Aorta (tissue), 5 donors: ENCODE measurements around the gene CREB5. TPM values are rescaled to one million over a fixed set of nuclear protein-coding genes. Genes with fewer than 3 reads are reported as not detected.

Source experiments
- ATAC-seq: fragments of 200-7000 bp; cut with Tn5 transposase; one replicate; pipeline ENCODE4 v1.9.1; 2022; ENCODE audit warnings: moderate library complexity; ENCODE audit not compliant: low FRiP score
- DNase-seq, 2 donors: peaks; one replicate each; pipeline ENCODE4 v3.0.0-alpha.2; 2020
- H3K27ac ChIP-seq, 2 donors: one replicate each; pipeline ENCODE4 v1.5.1; 2013; ENCODE audit warnings: low read length in 2 of 2, mild to moderate bottlenecking in 2 of 2, moderate library complexity in 2 of 2, control low read depth in 1 of 2, inconsistent platforms in 1 of 2, low read depth in 1 of 2
- H3K27me3 ChIP-seq, 2 donors: one replicate each; pipeline ENCODE4 v1.6.1; 2013; ENCODE audit warnings: control low read depth in 1 of 2, low read length in 1 of 2, mild to moderate bottlenecking in 1 of 2, moderate library complexity in 1 of 2; ENCODE audit not compliant: insufficient read depth in 2 of 2, control insufficient read depth in 1 of 2
- H3K36me3 ChIP-seq, 2 donors: one replicate each; pipeline ENCODE4 v1.6.1; 2013; ENCODE audit warnings: control low read depth in 1 of 2, low read length in 1 of 2, mild to moderate bottlenecking in 1 of 2; ENCODE audit not compliant: insufficient read depth in 2 of 2, control insufficient read depth in 1 of 2
- H3K4me1 ChIP-seq, 2 donors: one replicate each; pipeline ENCODE4 v1.6.1; 2013; ENCODE audit warnings: low read length in 2 of 2, control low read depth in 1 of 2, mild to moderate bottlenecking in 1 of 2, moderate library complexity in 1 of 2; ENCODE audit not compliant: insufficient read depth in 2 of 2, control insufficient read depth in 1 of 2
- H3K4me3 ChIP-seq, 2 donors: one replicate each; pipeline ENCODE4 v1.5.1; 2013; ENCODE audit warnings: low read length in 2 of 2, control low read depth in 1 of 2, mild to moderate bottlenecking in 1 of 2
- H3K9me3 ChIP-seq: one replicate; pipeline ENCODE4 v1.6.1; 2013; ENCODE audit warnings: mild to moderate bottlenecking, low read length; ENCODE audit not compliant: control insufficient read depth
- WGBS, 2 donors: extraction: QIAGEN DNeasy Blood & Tissue Kit; methylation state at CpG; one replicate each; pipeline ENCODE4 v1.1.7; 2013; 5-methylcytosine and 5-hydroxymethylcytosine counted together
- intact Hi-C, 2 donors: fragments of 100-400 bp; cut with DNase I; formaldehyde crosslinking; loops; one replicate each; pipeline versions ENCODE4 v1.14.2 to v1.15.0; 2022
- polyA plus RNA-seq, 2 donors: library from polyadenylated mRNA; stranded (reverse); fragments of 200-250 nt; gene quantifications; one replicate each; pipeline ENCODE4 v1.2.3, GENCODE V29; 2013
- total RNA-seq, 2 donors: library from RNA; stranded (reverse); fragmentation: NEBNext Ultra II Directional; extraction: Animal tissue kit (Norgen Biotek cat#: 25700); gene quantifications; one replicate each; pipeline ENCODE4 v1.2.1, GENCODE V29; 2021
- donor health status: healthy with polysubstance abuse.
- donor health status: Bipolar disorder and iron deficiency.
- donor health status: DM: no; HTN: no; CAD: no.
- donor health status: DM: no; HTN: no; CAD: no.
- donor health status: DM: yes; HTN: yes; CAD: no.

The CREB5 gene
- total and polyA plus RNA-seq, 4 donors: 2.6 to 57.1 (median 17.9) TPM

DNA sequence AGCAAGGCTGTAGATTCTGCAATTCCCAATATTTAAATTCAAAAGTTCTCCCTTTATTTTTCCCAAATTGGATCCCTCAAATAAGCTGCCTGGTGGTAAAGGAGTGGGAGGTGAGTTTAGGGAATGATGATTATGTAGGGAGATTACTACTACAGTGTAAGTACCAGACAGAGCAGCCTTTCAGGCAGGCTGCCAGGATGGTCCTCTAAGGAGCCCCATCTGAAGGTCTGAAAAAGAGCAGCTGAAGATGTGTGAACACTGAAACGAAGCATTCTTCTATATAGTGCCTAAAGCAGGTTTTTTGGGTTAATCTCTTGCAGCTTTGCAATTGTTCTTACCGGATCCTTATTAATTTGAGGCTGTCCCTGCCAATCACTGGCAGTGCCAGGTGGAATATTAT lies 84.7 kb downstream of the CREB5 start:
- ATAC-seq: no peak
- intact Hi-C loops: no loop called here

DNA sequence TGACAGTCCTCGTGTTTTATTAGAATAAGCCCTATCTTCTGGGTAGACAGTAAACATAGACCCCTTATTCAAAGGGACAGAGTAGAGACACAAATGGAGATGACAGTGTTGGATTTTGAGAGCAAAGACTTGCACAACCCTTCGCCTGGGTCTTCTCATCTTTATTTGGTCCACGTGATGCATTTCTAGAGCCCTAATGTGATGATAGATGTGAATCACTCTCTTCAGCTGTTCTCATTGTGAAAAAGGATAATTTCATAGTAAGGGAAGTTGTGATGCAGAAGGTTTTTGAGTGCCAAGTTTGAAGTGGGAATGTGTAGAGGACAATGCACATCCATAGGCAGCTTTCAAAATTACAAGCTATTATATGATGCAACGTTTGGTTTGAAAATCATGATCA lies 86.3 kb downstream of the CREB5 start:
- intact Hi-C loops: no loop called here
- DNase-seq (no peak), ATAC-seq (no peak)
- Histone ChIP-seq H3K4me1 (no peaks in the 10 kb centered on the region), H3K27me3 (no peaks in the 10 kb centered on the region), H3K36me3 (peaks cover 0 to 2% of the 10 kb centered on the region in 2 donors), H3K27ac (no peak overlapping the region), H3K9me3 (no peaks in the 10 kb centered on the region), H3K4me3 (no peak overlapping the region)
- 97% methylated on average over 4 of the region's 4 CpGs for WGBS, 2 donors

More for the DNA sequence above, 84.7 kb downstream of the CREB5 start:
- Histone ChIP-seq H3K27me3 (no peaks in the 10 kb centered on the region), H3K4me3 (no peak overlapping the region), H3K4me1 (no peaks in the 10 kb centered on the region), H3K36me3 (peaks cover 0 to 2% of the 10 kb centered on the region in 2 donors), H3K9me3 (no peaks in the 10 kb centered on the region), H3K27ac (no peak overlapping the region)
- no peak for DNase-seq
- 80 to 82% methylated on average over 2 of the region's 2 CpGs for WGBS, 2 donors

- ATAC-seq (no peak), DNase-seq (no peak)
- no peak overlapping the region for H3K4me3 ChIP-seq
- no peaks in the 10 kb centered on the region for H3K4me1 ChIP-seq
- no peaks in the 10 kb centered on the region for H3K27me3 ChIP-seq
- intact Hi-C loops: no loop called here
- H3K36me3 ChIP-seq: peaks cover 0 to 2% of the 10 kb centered on the region in 2 donors
- no peak overlapping the region for H3K27ac ChIP-seq
- H3K9me3 ChIP-seq: no peaks in the 10 kb centered on the region
- WGBS, 2 donors: 87 to 95% methylated on average over 5 of the region's 5 CpGs
Observed at GRCh38 chr7:28500138-28500537, 87.8 kb downstream of the CREB5 start.

GRCh38 chr7:28502408-28502807 lies 90.1 kb downstream of the CREB5 start:
- 97 to 98% methylated on average over 1 of the region's 1 CpG for WGBS, 2 donors

GRCh38 chr7:28503396-28503795 lies 91.1 kb downstream of the CREB5 start:
- ATAC-seq (no peak), DNase-seq (no peak)
- intact Hi-C loops: no loop called here
- Histone ChIP-seq H3K4me3 (no peak overlapping the region), H3K27me3 (no peaks in the 10 kb centered on the region), H3K9me3 (no peaks in the 10 kb centered on the region), H3K36me3 (no peaks in the 10 kb centered on the region), H3K4me1 (no peaks in the 10 kb centered on the region), H3K27ac (no peak overlapping the region)
- WGBS, 2 donors: 90 to 96% methylated on average over 3 of the region's 3 CpGs

More at GRCh38 chr7:28502408-28502807, 90.1 kb downstream of the CREB5 start:
- Histone ChIP-seq H3K9me3 (no peaks in the 10 kb centered on the region), H3K36me3 (no peaks in the 10 kb centered on the region), H3K27ac (no peak overlapping the region), H3K4me3 (no peak overlapping the region), H3K4me1 (no peaks in the 10 kb centered on the region), H3K27me3 (no peaks in the 10 kb centered on the region)
- DNase-seq (no peak), ATAC-seq (no peak)
- intact Hi-C loops: no loop called here

- H3K4me3 ChIP-seq: no peak overlapping the region
- DNase-seq (no peak), ATAC-seq (no peak)
- no peak overlapping the region for H3K27ac ChIP-seq
- no peaks in the 10 kb centered on the region for H3K27me3 ChIP-seq
- H3K36me3 ChIP-seq: no peaks in the 10 kb centered on the region
- H3K9me3 ChIP-seq: no peaks in the 10 kb centered on the region
- intact Hi-C loops: no loop called here
- WGBS, 2 donors: 90 to 92% methylated on average over 6 of the region's 6 CpGs
- H3K4me1 ChIP-seq: no peaks in the 10 kb centered on the region
Observed at GRCh38 chr7:28505014-28505413, 92.7 kb downstream of the CREB5 start.

DNA sequence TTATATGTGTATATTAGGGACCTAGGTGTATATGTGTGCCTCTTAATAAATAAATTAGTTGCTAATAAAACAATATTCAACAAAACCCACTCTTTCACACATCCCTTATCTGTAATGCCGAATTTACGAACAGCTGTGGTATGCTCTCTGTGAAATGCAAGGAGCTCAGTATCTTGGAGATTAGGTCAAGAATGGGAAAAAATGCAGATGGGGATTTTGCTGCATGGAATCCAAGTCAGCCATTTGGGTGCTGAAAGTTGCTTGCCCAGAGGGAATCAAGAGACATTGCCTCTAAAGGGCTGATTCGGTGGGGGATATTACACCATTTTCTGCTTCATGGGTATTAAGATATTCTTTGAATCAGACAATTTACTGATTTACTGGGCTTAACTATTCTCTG lies 93.5 kb downstream of the CREB5 start:
- H3K4me1 ChIP-seq: no peaks in the 10 kb centered on the region
- 67 to 81% methylated on average over 3 of the region's 3 CpGs for WGBS, 2 donors
- no peaks in the 10 kb centered on the region for H3K36me3 ChIP-seq
- DNase-seq (no peak), ATAC-seq (no peak)
- no peak overlapping the region for H3K27ac ChIP-seq
- H3K4me3 ChIP-seq: no peak overlapping the region
- intact Hi-C loops: no loop called here
- H3K9me3 ChIP-seq: no peaks in the 10 kb centered on the region
- H3K27me3 ChIP-seq: no peaks in the 10 kb centered on the region

GRCh38 chr7:28507525-28508282 lies 95.4 kb downstream of the CREB5 start:
- no peaks in the 10 kb centered on the region for H3K27me3 ChIP-seq
- WGBS, 2 donors: 39 to 59% methylated on average over 11 of the region's 11 CpGs
- DNase-seq (no peak), ATAC-seq (peak; percentile 17)
- no peaks in the 10 kb centered on the region for H3K9me3 ChIP-seq
- no peak overlapping the region for H3K4me3 ChIP-seq
- intact Hi-C loops: no loop called here
- no peaks in the 10 kb centered on the region for H3K4me1 ChIP-seq
- H3K27ac ChIP-seq: no peak overlapping the region
- H3K36me3 ChIP-seq: no peaks in the 10 kb centered on the region

GRCh38 chr7:28509251-28510025 lies 97.1 kb downstream of the CREB5 start:
- 74 to 83% methylated on average over 12 of the region's 12 CpGs for WGBS, 2 donors
- DNase-seq (no peak), ATAC-seq (no peak)
- H3K4me3 ChIP-seq: no peak overlapping the region
- H3K36me3 ChIP-seq: no peaks in the 10 kb centered on the region
- no peaks in the 10 kb centered on the region for H3K9me3 ChIP-seq
- no peak overlapping the region for H3K27ac ChIP-seq
- intact Hi-C loops: no loop called here
- H3K27me3 ChIP-seq: no peaks in the 10 kb centered on the region
- no peaks in the 10 kb centered on the region for H3K4me1 ChIP-seq
